ENCODE data around the gene ZFR2. TPM values are rescaled to one million over a fixed set of nuclear protein-coding genes. Genes with fewer than 3 reads are reported as not detected.

Gene ZFR2
- total RNA-seq, 2 experiments from 2014 or later = 0.23 TPM; not detected in 1

GRCh38 chr19:3792114-3792513 is 76.7 kb downstream of the ZFR2 start:
- H3K4me1 Mint-ChIP-seq (ENCODE audit: low read depth) = peaks cover 6% of the 10 kb centered on the region
- no peak overlapping the region for H3K4me3 Mint-ChIP-seq
- no peak for TF ChIP-seq CTCF (IDR thresholded peaks at IDR 0.05)
- CTCF ChIA-PET = no interaction called here
- intact Hi-C loops (cut with micrococcal nuclease) = no loop called here
- H3K27ac Mint-ChIP-seq = no peak overlapping the region
- peaks cover 7% of the 10 kb centered on the region for H3K9me3 Mint-ChIP-seq
- peaks cover 3% of the 10 kb centered on the region for H3K36me3 Mint-ChIP-seq (ENCODE audit: low read depth)
- H3K27me3 Mint-ChIP-seq = no peaks in the 10 kb centered on the region
- POLR2A ChIA-PET = no interaction called here
- DNase-seq (no peak), ATAC-seq (no peak)

GRCh38 chr19:3790941-3791340 is 77.9 kb downstream of the ZFR2 start:
- TF ChIP-seq CTCF (IDR thresholded peaks at IDR 0.05) = no peak
- DNase-seq (no peak), ATAC-seq (no peak)
- intact Hi-C loops (cut with micrococcal nuclease) = no loop called here
- POLR2A ChIA-PET = interaction anchor here (0.7 to 1.2 kb wide), 3 partner anchors 8 to 21 kb away, joined by 3 to 5 read pairs (median 4); no protein-coding TSS in a partner anchor
- H3K27ac Mint-ChIP-seq = no peak overlapping the region
- H3K27me3 Mint-ChIP-seq = no peaks in the 10 kb centered on the region
- CTCF ChIA-PET = interaction anchor here (1.5 to 3.5 kb wide), 2 partner anchors 28 to 31 kb away, joined by 5 to 13 read pairs; no protein-coding TSS in a partner anchor
- no peak overlapping the region for H3K4me3 Mint-ChIP-seq
- H3K9me3 Mint-ChIP-seq = no peaks in the 10 kb centered on the region
- H3K36me3 Mint-ChIP-seq (ENCODE audit: low read depth) = no peaks in the 10 kb centered on the region
- H3K4me1 Mint-ChIP-seq (ENCODE audit: low read depth) = peaks cover 8% of the 10 kb centered on the region

- DNase-seq (no peak), ATAC-seq (no peak)
- POLR2A ChIA-PET = interaction anchor here (0.7 to 1.5 kb wide), 4 partner anchors 9 to 22 kb away, joined by 3 to 5 read pairs (median 4); no protein-coding TSS in a partner anchor
- intact Hi-C loops (cut with micrococcal nuclease) = no loop called here
- Mint-ChIP-seq H3K4me1 (ENCODE audit: low read depth) (peaks cover 8% of the 10 kb centered on the region), H3K27ac (no peak overlapping the region), H3K4me3 (no peak overlapping the region), H3K27me3 (no peaks in the 10 kb centered on the region), H3K9me3 (no peaks in the 10 kb centered on the region), H3K36me3 (ENCODE audit: low read depth) (peaks cover 2% of the 10 kb centered on the region)
- CTCF ChIA-PET = interaction anchor here (1.2 to 3.5 kb wide), 3 partner anchors 29 to 58 kb away, joined by 3 to 13 read pairs (median 5); no protein-coding TSS in a partner anchor
- TF ChIP-seq CTCF (IDR thresholded peaks at IDR 0.05) = no peak
Observed at GRCh38 chr19:3790209-3790734, 78.6 kb downstream of the ZFR2 start.

GRCh38 chr19:3788996-3789778 is 79.7 kb downstream of the ZFR2 start:
- peak; percentile 51 for DNase-seq
- TF ChIP-seq CTCF (IDR thresholded peaks at IDR 0.05) = no peak
- peaks cover 5% of the 10 kb centered on the region for H3K36me3 Mint-ChIP-seq (ENCODE audit: low read depth)
- POLR2A ChIA-PET = interaction anchor here (0.6 to 1.5 kb wide), 4 partner anchors 16 to 193 kb away, joined by 3 to 4 read pairs (median 3); no protein-coding TSS in a partner anchor
- H3K4me1 Mint-ChIP-seq (ENCODE audit: low read depth) = peaks cover 11% of the 10 kb centered on the region
- H3K4me3 Mint-ChIP-seq = no peak overlapping the region
- CTCF ChIA-PET = interaction anchor here (0.9 to 3.5 kb wide), 5 partner anchors 26 to 59 kb away, joined by 3 to 13 read pairs (median 3); partner anchors contain the start of genes APBA3 and MRPL54
- intact Hi-C loops (cut with micrococcal nuclease) = no loop called here
- H3K27me3 Mint-ChIP-seq = no peaks in the 10 kb centered on the region
- ATAC-seq = peak; percentile 40
- no peaks in the 10 kb centered on the region for H3K9me3 Mint-ChIP-seq
- peak overlapping the region; percentile 44 for H3K27ac Mint-ChIP-seq
